GM12878 (cell line): ENCODE results near the gene RMC1. TPM values are rescaled to one million over a fixed set of nuclear protein-coding genes. Genes with fewer than 3 reads are reported as not detected.

ENCODE experiments used
- ATAC-seq: fragments of 200-7000 bp; cut with Tn5 transposase; 3 replicates; pipeline ENCODE4 v1.9.1; 2020; ENCODE audit warnings: mild to moderate bottlenecking, moderate library complexity
- BruUV-seq: library from RNA; stranded (reverse); fragments of 400-500 nt; replicated peaks from 2 replicates; lab custom pipeline; 2021; lab: Mats Ljungman, UMichigan
- CTCF ChIA-PET: fragments of 300-600 bp; sonication (Branson Sonifier 250); formaldehyde crosslinking; extraction: SDS; loops from one replicate; lab custom pipeline; 2021; ENCODE audit warnings: inconsistent platforms; lab: Yijun Ruan, JAX
- POLR2A ChIA-PET: fragments of 350-600 bp; formaldehyde crosslinking; extraction: SDS; loops from one replicate; lab custom pipeline; 2021; ENCODE audit warnings: inconsistent platforms; lab: Charles Lee
- RAD21 ChIA-PET: fragments of 300-600 bp; sonication (Branson Sonifier 250); formaldehyde crosslinking; loops from one replicate; lab custom pipeline; 2023; ENCODE audit warnings: antibody characterized with exemption; ENCODE audit not compliant: unreplicated experiment; lab: Charles Lee
- SMC1A ChIA-PET: fragments of 300-600 bp; sonication (Branson Sonifier 250); formaldehyde crosslinking; loops from one replicate; lab custom pipeline; 2023; ENCODE audit not compliant: unreplicated experiment, uncharacterized antibody; lab: Charles Lee
- DNase-seq: peaks from one replicate; pipeline ENCODE4 v3.0.0-alpha.2; 2011; ENCODE audit warnings: low read depth, low spot score
- FAIRE-seq: peaks from 3 replicates; lab custom pipeline; 2011; peaks lifted over from hg19 to GRCh38; lab: Jason Lieb, UNC
- H2AFZ ChIP-seq: 2 replicates; pipeline ENCODE4 v1.6.0; 2011; ENCODE audit warnings: low read depth, low read length, control low read depth; ENCODE audit not compliant: control insufficient read depth
- H3K27ac ChIP-seq: 2 replicates; pipeline ENCODE4 v1.5.1; 2011; ENCODE audit warnings: control low read depth; ENCODE audit not compliant: control insufficient read depth, insufficient read depth
- H3K27me3 ChIP-seq, 2 experiments: replicated peaks in 1 of 2; 2 replicates each; pipeline versions ENCODE4 v1.6.0 to v1.6.1; 2011; ENCODE audit warnings: low read length in 1 of 2; ENCODE audit not compliant: control insufficient read depth in 2 of 2, insufficient read depth in 2 of 2
- H3K36me3 ChIP-seq, 2 experiments: 2 replicates each; pipeline ENCODE4 v1.5.1; 2011; ENCODE audit warnings: low read length in 1 of 2; ENCODE audit not compliant: control insufficient read depth in 2 of 2, insufficient read depth in 2 of 2
- H3K4me1 ChIP-seq: 2 replicates; pipeline ENCODE4 v1.6.1; 2011; ENCODE audit warnings: mild to moderate bottlenecking, low read length, moderate library complexity, mixed read lengths; ENCODE audit not compliant: control insufficient read depth, insufficient read depth
- H3K4me2 ChIP-seq: 2 replicates; pipeline ENCODE4 v1.6.0; 2011; ENCODE audit warnings: control low read depth; ENCODE audit not compliant: control insufficient read depth, insufficient read depth
- H3K4me3 ChIP-seq: fragments of 200-600 bp; sonication (generic); 2 replicates; pipeline ENCODE4 v1.5.1; 2016
- H3K79me2 ChIP-seq: 2 replicates; pipeline ENCODE4 v1.6.0; 2011; ENCODE audit warnings: low read length; ENCODE audit not compliant: control insufficient read depth, insufficient read depth
- H3K9ac ChIP-seq: 2 replicates; pipeline ENCODE4 v1.8.0; 2011; ENCODE audit warnings: low read length, control low read depth, mixed read lengths; ENCODE audit not compliant: control insufficient read depth, insufficient read depth
- H3K9me3 ChIP-seq: replicated peaks from 3 replicates; pipeline ENCODE4 v1.5.1; 2011; ENCODE audit warnings: mild to moderate bottlenecking, low read length; ENCODE audit not compliant: control insufficient read depth, insufficient read depth
- H4K20me1 ChIP-seq: 2 replicates; pipeline ENCODE4 v1.6.0; 2011; ENCODE audit not compliant: control insufficient read depth, insufficient read depth
- CBFB ChIP-seq: IDR thresholded peaks from 2 replicates; pipeline ENCODE4 v1.6.1; 2016; ENCODE audit warnings: antibody characterized with exemption, low read depth
- E2F8 ChIP-seq: fragments of 450-650 bp; IDR thresholded peaks from 2 replicates; pipeline ENCODE4 v1.6.1; 2018; ENCODE audit warnings: mild to moderate bottlenecking, low read depth, moderate library complexity; ENCODE audit not compliant: partially characterized antibody
- HCFC1 ChIP-seq: fragments of 150-350 bp; IDR thresholded peaks from 2 replicates; pipeline ENCODE4 v1.6.1; 2014; ENCODE audit warnings: low read length
- HDAC6 ChIP-seq: fragments of 200-600 bp; sonication (generic); IDR thresholded peaks from one replicate; pipeline ENCODE4 v1.8.0; 2017; ENCODE audit warnings: antibody characterized with exemption; ENCODE audit not compliant: unreplicated experiment
- MXI1 ChIP-seq: fragments of 150-350 bp; IDR thresholded peaks from 2 replicates; pipeline ENCODE4 v1.6.1; 2011; ENCODE audit warnings: low read depth, mild to moderate bottlenecking, inconsistent platforms, low read length, improper control_type of control experiment
- MYC ChIP-seq: IDR thresholded peaks from 2 replicates; pipeline ENCODE4 v1.6.1; 2011; ENCODE audit warnings: mild to moderate bottlenecking, low read length, moderate library complexity, inconsistent platforms; ENCODE audit not compliant: insufficient read depth, insufficient replicate concordance, insufficient read length, severe bottlenecking
- NFYB ChIP-seq: IDR thresholded peaks from 2 replicates; pipeline ENCODE4 v1.6.1; 2011; ENCODE audit warnings: low read depth, mild to moderate bottlenecking, low read length, improper control_type of control experiment, moderate library complexity; ENCODE audit not compliant: insufficient read depth
- REST ChIP-seq: IDR thresholded peaks from 2 replicates; pipeline ENCODE4 v1.6.1; 2012; ENCODE audit warnings: mild to moderate bottlenecking, low read depth, low read length
- RUNX3 ChIP-seq: IDR thresholded peaks from 2 replicates; pipeline ENCODE4 v1.6.1; 2012; ENCODE audit warnings: low read length, inconsistent platforms
- SMC3 ChIP-seq: IDR thresholded peaks from 2 replicates; pipeline ENCODE4 v1.6.1; 2011; ENCODE audit warnings: low read length, improper control_type of control experiment, borderline replicate concordance
- SREBF2 ChIP-seq: IDR thresholded peaks from 2 replicates; pipeline ENCODE4 v1.6.1; 2012; ENCODE audit warnings: mild to moderate bottlenecking, low read length
- WGBS: methylation state at CpG from one replicate; pipeline ENCODE4 v1.1.6; 2016; ENCODE audit warnings: low lambda C conversion rate; ENCODE audit not compliant: insufficient replicate concordance, insufficient coverage; ENCODE audit errors: missing lambda C conversion rate; 5-methylcytosine and 5-hydroxymethylcytosine counted together
- in situ Hi-C: fragments of 300-500 bp; cut with MboI; formaldehyde crosslinking; loops from 9 replicates; pipeline ENCODE4 v1.14.3; 2018; ENCODE audit warnings: mixed read lengths
- intact Hi-C: fragments of 100-400 bp; cut with micrococcal nuclease; formaldehyde crosslinking; loops from one replicate; pipeline ENCODE4 v1.14.2; 2022; ENCODE audit not compliant: unreplicated experiment
- polyA plus RNA-seq, 11 experiments: library from polyadenylated mRNA; depleted of rRNA in 4 of 11; unstranded in 6 of 11; stranded (reverse) in 5 of 11; fragments of >200 nt; fragmentation: Nextera tagmentation in 4 of 11; fragmentation: Illumina TruSeq in 1 of 11; extraction: Ambion mirVana in 4 of 11; extraction: Trizol in 1 of 11; gene quantifications; 1 replicate in 1 of 11; 2 replicates in 10 of 11; pipeline versions ENCODE4 v1.2.1 to v1.2.3, GENCODE V29; 2011 to 2016; ENCODE audit warnings: inconsistent platforms in 2 of 11, missing spikeins in 2 of 11, low read depth in 1 of 11
- total RNA-seq, 4 experiments: library from RNA; depleted of rRNA in 3 of 4; stranded (reverse); fragments of >200 nt in 3 of 4; fragmentation: Illumina TruSeq in 1 of 4; extraction: Trizol in 1 of 4; gene quantifications; 2 replicates each; pipeline versions ENCODE4 v1.2.1 to v1.2.3, GENCODE V29; 2013 to 2021
- TF ChIP-seq, protein P1 (sequence below): fragments of 150-350 bp; IDR thresholded peaks from 2 replicates; pipeline ENCODE4 v1.6.1; 2014; ENCODE audit warnings: mild to moderate bottlenecking, low read depth, low read length
- TF ChIP-seq, protein P2 (sequence below): IDR thresholded peaks from 2 replicates; pipeline ENCODE4 v1.6.1; 2012; ENCODE audit warnings: low read depth, low read length, improper control_type of control experiment
- TF ChIP-seq, protein P3 (sequence below): fragments of 450-650 bp; IDR thresholded peaks from 2 replicates; pipeline ENCODE4 v1.6.1; 2016; ENCODE audit warnings: mild to moderate bottlenecking

The RMC1 gene
- total and polyA plus RNA-seq, 10 of the 15 experiments (the other 5 are each of a cell fraction or from before 2014, with no cell fraction given) = 8.4 to 57.6 (median 42.5) TPM

- TF ChIP-seq HDAC6 = no peak
- no peak for TF ChIP-seq HCFC1
- TF ChIP-seq, protein P1, sequence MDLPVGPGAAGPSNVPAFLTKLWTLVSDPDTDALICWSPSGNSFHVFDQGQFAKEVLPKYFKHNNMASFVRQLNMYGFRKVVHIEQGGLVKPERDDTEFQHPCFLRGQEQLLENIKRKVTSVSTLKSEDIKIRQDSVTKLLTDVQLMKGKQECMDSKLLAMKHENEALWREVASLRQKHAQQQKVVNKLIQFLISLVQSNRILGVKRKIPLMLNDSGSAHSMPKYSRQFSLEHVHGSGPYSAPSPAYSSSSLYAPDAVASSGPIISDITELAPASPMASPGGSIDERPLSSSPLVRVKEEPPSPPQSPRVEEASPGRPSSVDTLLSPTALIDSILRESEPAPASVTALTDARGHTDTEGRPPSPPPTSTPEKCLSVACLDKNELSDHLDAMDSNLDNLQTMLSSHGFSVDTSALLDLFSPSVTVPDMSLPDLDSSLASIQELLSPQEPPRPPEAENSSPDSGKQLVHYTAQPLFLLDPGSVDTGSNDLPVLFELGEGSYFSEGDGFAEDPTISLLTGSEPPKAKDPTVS = no peak
- TF ChIP-seq SMC3 = no peak
- TF ChIP-seq CBFB = no peak
- no peak for TF ChIP-seq SREBF2
- TF ChIP-seq NFYB = no peak
- no peak for TF ChIP-seq REST
- TF ChIP-seq E2F8 = no peak
- TF ChIP-seq MXI1 = no peak
- TF ChIP-seq, protein P2, sequence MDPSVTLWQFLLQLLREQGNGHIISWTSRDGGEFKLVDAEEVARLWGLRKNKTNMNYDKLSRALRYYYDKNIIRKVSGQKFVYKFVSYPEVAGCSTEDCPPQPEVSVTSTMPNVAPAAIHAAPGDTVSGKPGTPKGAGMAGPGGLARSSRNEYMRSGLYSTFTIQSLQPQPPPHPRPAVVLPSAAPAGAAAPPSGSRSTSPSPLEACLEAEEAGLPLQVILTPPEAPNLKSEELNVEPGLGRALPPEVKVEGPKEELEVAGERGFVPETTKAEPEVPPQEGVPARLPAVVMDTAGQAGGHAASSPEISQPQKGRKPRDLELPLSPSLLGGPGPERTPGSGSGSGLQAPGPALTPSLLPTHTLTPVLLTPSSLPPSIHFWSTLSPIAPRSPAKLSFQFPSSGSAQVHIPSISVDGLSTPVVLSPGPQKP = no peak
- TF ChIP-seq, protein P3, sequence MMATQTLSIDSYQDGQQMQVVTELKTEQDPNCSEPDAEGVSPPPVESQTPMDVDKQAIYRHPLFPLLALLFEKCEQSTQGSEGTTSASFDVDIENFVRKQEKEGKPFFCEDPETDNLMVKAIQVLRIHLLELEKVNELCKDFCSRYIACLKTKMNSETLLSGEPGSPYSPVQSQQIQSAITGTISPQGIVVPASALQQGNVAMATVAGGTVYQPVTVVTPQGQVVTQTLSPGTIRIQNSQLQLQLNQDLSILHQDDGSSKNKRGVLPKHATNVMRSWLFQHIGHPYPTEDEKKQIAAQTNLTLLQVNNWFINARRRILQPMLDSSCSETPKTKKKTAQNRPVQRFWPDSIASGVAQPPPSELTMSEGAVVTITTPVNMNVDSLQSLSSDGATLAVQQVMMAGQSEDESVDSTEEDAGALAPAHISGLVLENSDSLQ = no peak
- no peak for TF ChIP-seq RUNX3
- no peak for TF ChIP-seq MYC
- RAD21 ChIA-PET = no interaction called here
- Histone ChIP-seq H3K36me3 (peaks cover 15 to 22% of the 10 kb centered on the region in 2 experiments), H3K4me3 (no peak overlapping the region), H2AFZ (no peak overlapping the region), H3K27me3 (no peaks in the 10 kb centered on the region), H3K27ac (no peak overlapping the region), H3K9me3 (no peaks in the 10 kb centered on the region), H3K4me1 (no peaks in the 10 kb centered on the region), H3K9ac (no peak overlapping the region), H4K20me1 (no peaks in the 10 kb centered on the region), H3K79me2 (no peaks in the 10 kb centered on the region), H3K4me2 (no peak overlapping the region)
- DNase-seq (no peak), ATAC-seq (no peak), FAIRE-seq (no peak)
- SMC1A ChIA-PET = interaction anchor here (0.7 to 1.6 kb wide), 3 partner anchors 12 to 73 kb away, joined by 3 to 4 read pairs (median 4); no protein-coding TSS in a partner anchor
- CTCF ChIA-PET = no interaction called here
- POLR2A ChIA-PET = no interaction called here
- BruUV-seq = no TSS peak
- intact Hi-C loops = no loop called here
- WGBS = 80% methylated on average over 2 of the region's 2 CpGs
- in situ Hi-C loops = no loop called here
These were observed 45.0 kb downstream of the RMC1 start for GRCh38 chr18:23548275-23548674.
